HEK293 (cell line): ENCODE data around the gene WNT11.

Source experiments
- CTCF ChIP-seq: fragments of 450-650 bp; formaldehyde crosslinking; IDR thresholded peaks from 2 replicates; pipeline ENCODE4 v1.5.1; 2016; ENCODE audit warnings: missing biosample characterization, missing genetic modification characterization
- KLF16 ChIP-seq: fragments of 450-650 bp; formaldehyde crosslinking; IDR thresholded peaks from 2 replicates; pipeline ENCODE4 v1.5.1; 2017; ENCODE audit warnings: missing biosample characterization, missing genetic modification characterization
- PRDM10 ChIP-seq: fragments of 450-650 bp; formaldehyde crosslinking; IDR thresholded peaks from 2 replicates; pipeline ENCODE4 v1.5.1; 2016; ENCODE audit warnings: missing biosample characterization, missing genetic modification characterization
- PRDM6 ChIP-seq: fragments of 450-650 bp; formaldehyde crosslinking; IDR thresholded peaks from 2 replicates; pipeline ENCODE4 v1.5.1; 2017; ENCODE audit warnings: missing biosample characterization, missing genetic modification characterization
- REST ChIP-seq: fragments of 450-650 bp; formaldehyde crosslinking; IDR thresholded peaks from 2 replicates; pipeline ENCODE4 v1.5.1; 2016; ENCODE audit warnings: missing biosample characterization, missing genetic modification characterization
- SP2 ChIP-seq: fragments of 450-650 bp; formaldehyde crosslinking; IDR thresholded peaks from 2 replicates; pipeline ENCODE4 v1.5.1; 2016; ENCODE audit warnings: missing biosample characterization, missing genetic modification characterization
- ZNF274 ChIP-seq, 2 experiments: fragments of 200-500 bp in 1 of 2; fragments of 450-650 bp in 1 of 2; sonication (Bioruptor generic) in 1 of 2; formaldehyde crosslinking in 1 of 2; IDR thresholded peaks; 2 replicates each; pipeline versions ENCODE4 v1.5.1 to v1.6.1; 2014 to 2016; ENCODE audit warnings: borderline replicate concordance in 1 of 2, inconsistent platforms in 1 of 2, low read length in 1 of 2, missing biosample characterization in 1 of 2, missing genetic modification characterization in 1 of 2
- ZNF280D ChIP-seq: fragments of 450-650 bp; formaldehyde crosslinking; IDR thresholded peaks from 2 replicates; pipeline ENCODE4 v1.5.1; 2016; ENCODE audit warnings: missing biosample characterization, missing genetic modification characterization
- ZNF324 ChIP-seq: fragments of 450-650 bp; formaldehyde crosslinking; IDR thresholded peaks from 2 replicates; pipeline ENCODE4 v1.5.1; 2016; ENCODE audit warnings: missing biosample characterization, missing genetic modification characterization
- ZNF621 ChIP-seq: fragments of 450-650 bp; formaldehyde crosslinking; IDR thresholded peaks from 2 replicates; pipeline ENCODE4 v1.5.1; 2017; ENCODE audit warnings: missing biosample characterization, missing genetic modification characterization
- ZNF623 ChIP-seq: fragments of 450-650 bp; formaldehyde crosslinking; IDR thresholded peaks from 2 replicates; pipeline ENCODE4 v1.5.1; 2016; ENCODE audit warnings: missing biosample characterization, missing genetic modification characterization
- ZNF658 ChIP-seq: fragments of 450-650 bp; formaldehyde crosslinking; IDR thresholded peaks from 2 replicates; pipeline ENCODE4; 2016; ENCODE audit warnings: missing biosample characterization, missing genetic modification characterization
- ZNF707 ChIP-seq: fragments of 450-650 bp; formaldehyde crosslinking; IDR thresholded peaks from 2 replicates; pipeline ENCODE4 v1.5.1; 2016; ENCODE audit warnings: missing biosample characterization, missing genetic modification characterization
- ZNF776 ChIP-seq: fragments of 450-650 bp; formaldehyde crosslinking; IDR thresholded peaks from 2 replicates; pipeline ENCODE4 v1.5.0; 2017; ENCODE audit warnings: missing biosample characterization, missing genetic modification characterization, borderline replicate concordance

- no peak for TF ChIP-seq CTCF
- no peak for TF ChIP-seq ZNF776 (tag by site-specific recombination)
- no peak for TF ChIP-seq ZNF274 (IDR thresholded peaks at IDR 0.05; ENCODE audit: low read length)
- no peak for TF ChIP-seq ZNF274 (tag by site-specific recombination; IDR thresholded peaks at IDR 0.05; ENCODE audit: borderline replicate concordance)
- TF ChIP-seq REST, result no peak
- TF ChIP-seq ZNF658 (tag by site-specific recombination), result no peak
- no peak for TF ChIP-seq ZNF623 (tag by site-specific recombination)
- TF ChIP-seq PRDM6 (tag by site-specific recombination), result no peak
- TF ChIP-seq ZNF280D (tag by site-specific recombination), result no peak
- no peak for TF ChIP-seq KLF16 (tag by site-specific recombination)
- TF ChIP-seq SP2 (tag by site-specific recombination), result no peak
- no peak for TF ChIP-seq ZNF707 (tag by site-specific recombination)
- TF ChIP-seq ZNF324 (tag by site-specific recombination), result no peak
- no peak for TF ChIP-seq ZNF621 (tag by site-specific recombination)
- no peak for TF ChIP-seq PRDM10 (tag by site-specific recombination)
Measured at GRCh38 chr11:76159303-76159937, 46.9 kb downstream of the WNT11 start.
